HepG2 (cell line): ENCODE data around the gene UBE2M. TPM values are rescaled to one million over a fixed set of nuclear protein-coding genes. Genes with fewer than 3 reads are reported as not detected.
A peak's percentile ranks its signal among the peaks of the same experiment; 100 is the strongest.

ENCODE experiments used
- ATAC-seq: fragments of 200-7000 bp; cut with Tn5 transposase; 3 replicates; pipeline ENCODE4 v1.9.1; 2020; ENCODE audit warnings: mild to moderate bottlenecking, moderate library complexity
- BruUV-seq: library from RNA; stranded (reverse); fragments of 400-500 nt; replicated peaks from 2 replicates; lab custom pipeline; 2021; lab: Mats Ljungman, UMichigan
- CTCF ChIA-PET: fragments of 300-600 bp; formaldehyde crosslinking; extraction: SDS; loops from one replicate; lab custom pipeline; 2021; ENCODE audit warnings: low total read pairs, inconsistent platforms, low intra/inter-chr PET ratio; lab: Yijun Ruan, JAX
- POLR2A ChIA-PET: fragments of 350-600 bp; sonication (Branson Sonifier 250); formaldehyde crosslinking; loops from one replicate; lab custom pipeline; 2020; ENCODE audit warnings: antibody characterized with exemption, inconsistent platforms; lab: Yijun Ruan, JAX
- DNase-seq: peaks from one replicate; pipeline ENCODE4 v3.0.0-alpha.2; 2015; ENCODE audit warnings: low spot score
- FAIRE-seq: peaks from 3 replicates; lab custom pipeline; 2011; peaks lifted over from hg19 to GRCh38; lab: Jason Lieb, UNC
- H2AFZ ChIP-seq: one replicate; pipeline ENCODE4 v1.6.1; 2011; ENCODE audit warnings: low read length, inconsistent platforms
- H3K27ac ChIP-seq: fragments of 300-600 bp; 3 replicates; pipeline ENCODE4 v1.8.0; 2011; ENCODE audit warnings: mixed run types, mild to moderate bottlenecking, mixed read lengths, low read length, inconsistent platforms; ENCODE audit not compliant: insufficient read depth; ENCODE audit errors: extremely low read length
- H3K27me3 ChIP-seq, 2 experiments: fragments of 200-600 bp in 1 of 2; 2 replicates in 1 of 2; 3 replicates in 1 of 2; pipeline versions ENCODE4 v1.6.0 to v1.8.0; 2011; ENCODE audit warnings: low read length in 2 of 2, mild to moderate bottlenecking in 2 of 2, moderate library complexity in 2 of 2, inconsistent platforms in 1 of 2; ENCODE audit not compliant: insufficient read depth in 2 of 2, control insufficient read depth in 1 of 2
- H3K36me3 ChIP-seq, 2 experiments: fragments of 200-600 bp in 1 of 2; replicated peaks in 1 of 2; 2 replicates in 1 of 2; 3 replicates in 1 of 2; pipeline versions ENCODE4 v1.5.1 to v1.8.0; 2011; ENCODE audit warnings: low read length in 2 of 2, inconsistent platforms in 1 of 2; ENCODE audit not compliant: insufficient read depth in 2 of 2, control insufficient read depth in 1 of 2
- H3K4me1 ChIP-seq: 2 replicates; pipeline ENCODE4 v1.5.1; 2012; ENCODE audit warnings: low read length, inconsistent platforms; ENCODE audit not compliant: insufficient read depth
- H3K4me2 ChIP-seq: 2 replicates; pipeline ENCODE4 v1.6.0; 2011; ENCODE audit warnings: low read depth, low read length, inconsistent platforms
- H3K4me3 ChIP-seq, 3 experiments: fragments of 200-600 bp in 1 of 3; sonication (generic), shearing (Covaris generic) in 1 of 3; replicated peaks in 1 of 3; 2 replicates each; pipeline ENCODE4 v1.5.1; 2011 to 2016; ENCODE audit warnings: low read length in 3 of 3, inconsistent platforms in 2 of 3, low read depth in 2 of 3, mild to moderate bottlenecking in 2 of 3, control low read depth in 1 of 3, mixed read lengths in 1 of 3; ENCODE audit not compliant: insufficient read depth in 1 of 3
- H3K79me2 ChIP-seq: one replicate; pipeline ENCODE4 v1.6.1; 2011; ENCODE audit warnings: low read length, inconsistent platforms; ENCODE audit not compliant: insufficient read depth
- H3K9ac ChIP-seq: 2 replicates; pipeline ENCODE4 v1.6.0; 2011; ENCODE audit warnings: mild to moderate bottlenecking, low read depth, low read length, inconsistent platforms; ENCODE audit not compliant: insufficient read depth
- H3K9me3 ChIP-seq: 2 replicates; pipeline ENCODE4 v1.5.1; 2012; ENCODE audit warnings: mild to moderate bottlenecking, low read length
- H4K20me1 ChIP-seq: 2 replicates; pipeline ENCODE4 v1.6.0; 2011; ENCODE audit warnings: inconsistent platforms, mild to moderate bottlenecking, low read length, moderate library complexity; ENCODE audit not compliant: insufficient read depth
- ARID2 ChIP-seq: sonication (generic); formaldehyde crosslinking; IDR thresholded peaks from 2 replicates; pipeline ENCODE4 v1.8.1; 2022; ENCODE audit warnings: mild to moderate bottlenecking, missing genetic modification reagents, borderline replicate concordance
- HNF4A ChIP-seq: sonication (generic); formaldehyde crosslinking; IDR thresholded peaks from 2 replicates; pipeline ENCODE4 v1.4.0; 2020; ENCODE audit warnings: missing genetic modification reagents
- KLF16 ChIP-seq, 2 experiments: sonication (generic) in 1 of 2; formaldehyde crosslinking in 1 of 2; IDR thresholded peaks; 2 replicates each; pipeline versions ENCODE4 v1.6.1 to v1.8.0; 2016 to 2023; ENCODE audit warnings: missing genetic modification reagents in 2 of 2, missing compliant biosample characterization in 1 of 2
- KLF6 ChIP-seq: IDR thresholded peaks from 2 replicates; pipeline ENCODE4 v1.8.0; 2016; ENCODE audit warnings: missing biosample characterization, missing genetic modification reagents
- MTF2 ChIP-seq: sonication (generic); formaldehyde crosslinking; IDR thresholded peaks from 2 replicates; pipeline ENCODE4 v1.5.0; 2020; ENCODE audit warnings: missing genetic modification reagents, borderline replicate concordance
- NFRKB ChIP-seq: fragments of 450-650 bp; IDR thresholded peaks from 2 replicates; pipeline ENCODE4 v1.6.1; 2017
- PHF5A ChIP-seq: IDR thresholded peaks from one replicate; pipeline ENCODE4 v1.6.1; 2018; ENCODE audit warnings: low read depth, missing genetic modification reagents; ENCODE audit not compliant: unreplicated experiment
- REXO4 ChIP-seq: sonication (generic); formaldehyde crosslinking; IDR thresholded peaks from 2 replicates; pipeline ENCODE4 v1.8.0; 2022; ENCODE audit warnings: missing genetic modification reagents, mild to moderate bottlenecking, borderline replicate concordance
- ZBTB38 ChIP-seq: sonication (generic); formaldehyde crosslinking; IDR thresholded peaks from 2 replicates; pipeline ENCODE4 v1.5.1; 2020; ENCODE audit warnings: mild to moderate bottlenecking, missing genetic modification reagents
- ZNF350 ChIP-seq: sonication (generic); formaldehyde crosslinking; IDR thresholded peaks from 2 replicates; pipeline ENCODE4 v1.4.0; 2020; ENCODE audit warnings: mild to moderate bottlenecking, low read depth, missing genetic modification reagents, borderline replicate concordance
- ZNF432 ChIP-seq: sonication (generic); formaldehyde crosslinking; IDR thresholded peaks from 2 replicates; pipeline ENCODE4 v1.5.0; 2020; ENCODE audit warnings: missing genetic modification reagents, mild to moderate bottlenecking, borderline replicate concordance
- ZNF747 ChIP-seq: sonication (generic); formaldehyde crosslinking; IDR thresholded peaks from 2 replicates; pipeline ENCODE4 v1.8.1; 2023; ENCODE audit warnings: missing genetic modification reagents, mild to moderate bottlenecking, borderline replicate concordance
- ZNF782 ChIP-seq: sonication (generic); formaldehyde crosslinking; IDR thresholded peaks from 2 replicates; pipeline ENCODE4 v1.4.0; 2020; ENCODE audit warnings: missing genetic modification reagents, mild to moderate bottlenecking, borderline replicate concordance
- WGBS: methylation state at CpG from one replicate; pipeline ENCODE4 v1.1.6; 2017; ENCODE audit warnings: low lambda C conversion rate; 5-methylcytosine and 5-hydroxymethylcytosine counted together
- in situ Hi-C: cut with HindIII; loops from 2 replicates; pipeline ENCODE4 v1.10.0; 2017; ENCODE audit warnings: low pct_unique_long_range_greater_than_20kb; ENCODE audit not compliant: extremely low pct_ligation_motif_present
- intact Hi-C: fragments of 100-400 bp; cut with micrococcal nuclease; formaldehyde crosslinking; loops from one replicate; pipeline ENCODE4 v1.10.0; 2022; ENCODE audit not compliant: unreplicated experiment
- polyA plus RNA-seq, 8 experiments: library from polyadenylated mRNA; depleted of rRNA in 3 of 8; stranded (reverse) in 7 of 8; unstranded in 1 of 8; fragments of >200 nt; fragmentation: Illumina TruSeq in 4 of 8; extraction: Trizol in 4 of 8; gene quantifications; 2 replicates each; pipeline versions ENCODE4 v1.2.1 to v1.2.3, GENCODE V29; 2011 to 2016; ENCODE audit warnings: low read depth in 4 of 8, missing spikeins in 1 of 8, mixed read lengths in 1 of 8; ENCODE audit not compliant: insufficient read depth in 1 of 8
- total RNA-seq, 5 experiments: library from RNA; depleted of rRNA; stranded (reverse); fragments of >200 nt; fragmentation: Illumina TruSeq; extraction: Trizol; gene quantifications; 2 replicates each; pipeline ENCODE4 v1.2.3, GENCODE V29; 2016; ENCODE audit warnings: low read depth in 1 of 5

UBE2M gene
- total and polyA plus RNA-seq, 2 of the 13 experiments (the other 11 are each of a cell fraction or from before 2014, with no cell fraction given), result 36.2 to 50.3 TPM

DNA sequence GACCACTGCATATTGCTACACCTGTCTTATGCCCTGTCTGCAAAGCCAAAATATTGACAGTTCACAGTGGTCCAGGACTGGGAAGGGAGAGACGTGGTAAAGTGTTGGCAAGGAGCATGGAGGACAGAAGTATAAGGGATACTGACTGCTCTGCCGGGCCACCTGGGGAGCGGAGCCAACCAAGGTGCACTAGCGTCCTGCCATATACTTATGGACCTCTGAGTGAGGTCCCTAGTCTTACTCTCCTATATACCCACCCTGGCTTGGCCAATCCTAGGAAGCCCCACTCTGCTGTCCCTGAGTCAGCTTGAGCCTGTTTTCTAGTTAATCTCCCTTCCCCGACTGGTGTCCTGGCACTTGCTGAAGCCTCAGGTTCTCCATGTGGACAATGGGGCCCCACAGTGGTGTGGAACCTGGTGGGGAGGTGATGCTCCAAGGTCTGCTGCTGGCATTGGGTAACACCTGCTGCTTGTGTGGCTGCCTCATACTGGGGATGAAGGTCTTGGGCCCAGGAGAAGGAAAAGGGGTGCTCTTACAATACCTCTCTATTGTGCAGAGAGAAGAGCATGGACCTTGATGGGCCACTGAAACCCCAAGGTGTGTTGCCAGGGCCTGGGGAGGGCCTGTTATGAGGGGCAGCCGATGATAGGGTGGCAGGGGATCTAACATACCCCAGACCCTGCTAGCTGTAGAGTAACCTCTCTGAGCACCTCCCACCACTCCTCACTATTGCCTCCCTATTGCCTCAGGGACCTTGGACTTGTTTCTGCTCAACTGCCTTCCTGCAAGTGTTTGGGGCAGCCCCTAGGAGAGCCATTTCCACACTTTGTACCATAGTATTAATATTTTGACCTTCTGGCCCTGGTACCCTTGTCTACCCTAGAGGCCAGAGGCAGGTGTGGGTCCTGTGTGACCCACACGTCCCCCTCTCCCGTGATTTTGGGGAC lies 21.3 kb downstream of the UBE2M start:
- H3K27me3 ChIP-seq, result no peaks in the 10 kb centered on the region
- H3K9me3 ChIP-seq, result no peaks in the 10 kb centered on the region
- 52% methylated on average over 6 of the region's 8 CpGs for WGBS
- peak overlapping the region; percentile 47; the same call in 1 of the 2 replicates for H3K9ac ChIP-seq
- POLR2A ChIA-PET, result interaction anchor here (1.2 to 1.7 kb wide), 3 partner anchors 17 to 26 kb away, joined by 3 to 5 read pairs (median 3); partner anchors contain the start of genes SLC27A5 and ZBTB45
- no peak for TF ChIP-seq REXO4 (CRISPR knock-in tag)
- TF ChIP-seq NFRKB, result no peak
- TF ChIP-seq ZBTB38 (CRISPR knock-in tag), result no peak
- TF ChIP-seq PHF5A, result no peak
- TF ChIP-seq HNF4A, result peak; percentile 24; the same call in 1 of the 2 replicates
- no peak overlapping the region for H2AFZ ChIP-seq
- intact Hi-C loops (no loop called here), in situ Hi-C loops (no loop called here)
- H3K36me3 ChIP-seq, result no peaks in the 10 kb centered on the region
- no peak overlapping the region for H3K27ac ChIP-seq
- no TSS peak for BruUV-seq
- peaks cover 32% of the 10 kb centered on the region for H3K4me1 ChIP-seq
- FAIRE-seq (no peak), ATAC-seq (peak; percentile 67), DNase-seq (no peak)
- no peaks in the 10 kb centered on the region for H4K20me1 ChIP-seq
- H3K4me3 ChIP-seq, result peak overlapping the region; percentile 23 to 57 (median 55); a peak in 5 of 6 replicates
- CTCF ChIA-PET, result no interaction called here
- H3K4me2 ChIP-seq, result peak overlapping the region; percentile 76
- H3K79me2 ChIP-seq, result no peaks in the 10 kb centered on the region

DNA sequence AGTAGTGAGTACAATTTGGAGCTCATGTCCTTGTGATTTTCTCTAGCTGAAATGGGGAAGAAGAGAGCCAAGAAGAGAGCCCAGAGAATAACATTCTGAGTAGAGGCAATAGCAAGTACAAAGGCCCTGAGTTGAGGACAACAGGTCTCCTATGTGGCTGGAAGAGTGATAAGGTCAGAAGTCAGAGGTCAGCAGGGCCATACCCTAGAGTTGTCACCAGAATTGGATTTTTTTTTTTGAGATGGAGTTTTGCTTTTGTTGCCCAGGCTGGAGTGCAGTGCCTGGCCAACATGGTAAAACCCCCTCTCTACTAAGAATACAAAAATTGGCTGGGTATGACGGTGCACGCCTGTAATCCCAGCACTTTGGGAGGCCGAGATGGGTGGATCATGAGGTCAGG lies 22.6 kb downstream of the UBE2M start:
- ChIA-PET POLR2A (interaction anchor here (1.7 to 3.1 kb wide), 2 partner anchors 8 to 16 kb away, joined by 3 to 15 read pairs; partner anchors contain the start of genes TRIM28 and ZBTB45), CTCF (no interaction called here)
- no peak overlapping the region for H3K4me2 ChIP-seq
- no peak overlapping the region for H3K4me3 ChIP-seq
- intact Hi-C loops (no loop called here), in situ Hi-C loops (no loop called here)
- ATAC-seq, result no peak
- DNase-seq, result no peak
- no TSS peak for BruUV-seq
- H3K27ac ChIP-seq, result no peak overlapping the region
- FAIRE-seq, result no peak
- no peaks in the 10 kb centered on the region for H3K79me2 ChIP-seq
- H3K9ac ChIP-seq, result no peak overlapping the region
- H3K27me3 ChIP-seq, result no peaks in the 10 kb centered on the region
- no peaks in the 10 kb centered on the region for H3K36me3 ChIP-seq
- TF ChIP-seq ZNF432 (CRISPR knock-in tag) (no peak), ZNF747 (CRISPR knock-in tag) (no peak), MTF2 (CRISPR knock-in tag) (no peak), ARID2 (CRISPR knock-in tag) (no peak), KLF6 (CRISPR knock-in tag) (no peak), KLF16 (CRISPR knock-in tag; IDR thresholded peaks at IDR 0.05) (no peak), ZNF782 (CRISPR knock-in tag) (no peak), ZNF350 (CRISPR knock-in tag) (no peak)
- TF ChIP-seq, all 625 proteins: peak for 0
- peaks cover 32% of the 10 kb centered on the region for H3K4me1 ChIP-seq
- no peak overlapping the region for H2AFZ ChIP-seq
- H4K20me1 ChIP-seq, result no peaks in the 10 kb centered on the region
- H3K9me3 ChIP-seq, result no peaks in the 10 kb centered on the region
- 88% methylated on average over 3 of the region's 3 CpGs for WGBS
